IPS-NIHi7 (cell line): Measurements from ENCODE around the gene CARNS1.
A peak's percentile ranks its signal among the peaks of the same experiment; 100 is the strongest.
"Not testable (repeated sequence)": the region's sequence is repeated elsewhere in the genome, so short reads cannot be mapped to it uniquely, and the experiment has no call there.

Experiments
- DNase-seq: peaks from one replicate; pipeline ENCODE4 v3.0.0; 2012; ENCODE audit warnings: mixed read lengths; ENCODE audit errors: extremely low spot score

CARNS1 gene

GRCh38 chr11:67396587-67397389 is 18.7 kb upstream of the CARNS1 start:
- no peak for DNase-seq

GRCh38 chr11:67397536-67397935 is 17.9 kb upstream of the CARNS1 start:
- no peak for DNase-seq

GRCh38 chr11:67397986-67398660 is 17.4 kb upstream of the CARNS1 start:
- no peak for DNase-seq

GRCh38 chr11:67398661-67399563 is 16.6 kb upstream of the CARNS1 start:
- no peak for DNase-seq

GRCh38 chr11:67400251-67400941 is 15.1 kb upstream of the CARNS1 start:
- DNase-seq = no peak

GRCh38 chr11:67400942-67401494 is 14.5 kb upstream of the CARNS1 start:
- no peak for DNase-seq

GRCh38 chr11:67401495-67402191 is 13.8 kb upstream of the CARNS1 start, which contains the start of gene PPP1CA:
PPP1CA (minus strand) TSS chr11:67401858; CDS start chr11:67401782, 76 bp downstream.
- DNase-seq = peak; percentile 98

- DNase-seq = not testable (repeated sequence)
Observed at GRCh38 chr11:67402192-67402839, 13.2 kb upstream of the CARNS1 start.

- DNase-seq = not testable (repeated sequence)
Observed at GRCh38 chr11:67403085-67403484, 12.4 kb upstream of the CARNS1 start.

- no peak for DNase-seq
Observed at GRCh38 chr11:67404515-67405195, 10.8 kb upstream of the CARNS1 start.

GRCh38 chr11:67405196-67405567 is 10.3 kb upstream of the CARNS1 start:
- no peak for DNase-seq

- no peak for DNase-seq
Observed at GRCh38 chr11:67405688-67406339, 9.7 kb upstream of the CARNS1 start.

GRCh38 chr11:67406420-67406968 is 9.0 kb upstream of the CARNS1 start:
- no peak for DNase-seq

- DNase-seq = no peak
Observed at GRCh38 chr11:67406969-67407687, 8.3 kb upstream of the CARNS1 start.

GRCh38 chr11:67407688-67408163 is 7.8 kb upstream of the CARNS1 start:
- DNase-seq = no peak

GRCh38 chr11:67408437-67409200 is 6.9 kb upstream of the CARNS1 start:
- no peak for DNase-seq

- DNase-seq = no peak
Observed at GRCh38 chr11:67409261-67409666, 6.2 kb upstream of the CARNS1 start.
